Endothelial cell of umbilical vein (primary cell): ENCODE results near the gene FMNL2. TPM values are rescaled to one million over a fixed set of nuclear protein-coding genes. Genes with fewer than 3 reads are reported as not detected.

Source experiments
- BruUV-seq: library from RNA; stranded (reverse); fragments of 400-500 nt; replicated peaks from 2 replicates; lab custom pipeline; 2021; lab: Mats Ljungman, UMichigan
- CTCF ChIA-PET: fragments of 300-600, 350-600 bp; sonication (Branson Sonifier 250); formaldehyde crosslinking; loops from one replicate; lab custom pipeline; 2021; ENCODE audit warnings: antibody characterized with exemption, inconsistent platforms; lab: Charles Lee
- POLR2A ChIA-PET: fragments of 300-600, 350-600 bp; sonication (Branson Sonifier 250); formaldehyde crosslinking; loops from one replicate; lab custom pipeline; 2021; ENCODE audit warnings: antibody characterized with exemption, inconsistent platforms; lab: Charles Lee
- DNase-seq: peaks from one replicate; pipeline ENCODE4 v3.0.0-alpha.2; 2011; ENCODE audit warnings: low read depth, low spot score
- FAIRE-seq: peaks from 2 replicates; lab custom pipeline; 2011; peaks lifted over from hg19 to GRCh38; lab: Jason Lieb, UNC
- H2AFZ ChIP-seq: 2 replicates; pipeline ENCODE4 v1.6.0; 2012; ENCODE audit warnings: low read depth, low read length, control low read depth, inconsistent platforms
- H3K27ac ChIP-seq: 2 replicates; pipeline ENCODE4 v1.5.1; 2011; ENCODE audit warnings: low read depth, mild to moderate bottlenecking, control low read depth, low read length, moderate library complexity; ENCODE audit not compliant: insufficient read depth
- H3K27me3 ChIP-seq, 2 experiments: 2 replicates each; pipeline versions ENCODE4 v1.6.0 to v1.6.1; 2011; ENCODE audit warnings: low read length in 2 of 2, mixed read lengths in 1 of 2; ENCODE audit not compliant: control insufficient read depth in 2 of 2, insufficient read depth in 2 of 2
- H3K36me3 ChIP-seq, 2 experiments: 2 replicates in 1 of 2; 3 replicates in 1 of 2; pipeline ENCODE4 v1.5.1; 2011; ENCODE audit warnings: low read length in 2 of 2, mild to moderate bottlenecking in 1 of 2, moderate library complexity in 1 of 2; ENCODE audit not compliant: control insufficient read depth in 2 of 2, insufficient read depth in 2 of 2; ENCODE audit errors: extremely low read depth in 1 of 2
- H3K4me1 ChIP-seq: 3 replicates; pipeline ENCODE4 v1.5.1; 2011; ENCODE audit warnings: mild to moderate bottlenecking, low read length; ENCODE audit not compliant: control insufficient read depth, insufficient read depth; ENCODE audit errors: extremely low read depth
- H3K4me2 ChIP-seq: 2 replicates; pipeline ENCODE4 v1.6.1; 2011; ENCODE audit warnings: low read length, control low read depth, mixed read lengths; ENCODE audit not compliant: insufficient read depth
- H3K4me3 ChIP-seq, 3 experiments: fragments of 200-600 bp in 1 of 3; sonication (generic), shearing (Covaris generic) in 1 of 3; replicated peaks in 1 of 3; 2 replicates each; pipeline ENCODE4 v1.5.1; 2011 to 2016; ENCODE audit warnings: control low read depth in 3 of 3, low read length in 3 of 3, mild to moderate bottlenecking in 2 of 3, inconsistent platforms in 1 of 3, low read depth in 1 of 3, moderate library complexity in 1 of 3; ENCODE audit not compliant: insufficient read depth in 1 of 3
- H3K79me2 ChIP-seq: 2 replicates; pipeline ENCODE4 v1.6.0; 2012; ENCODE audit warnings: low read length, inconsistent platforms; ENCODE audit not compliant: control insufficient read depth, insufficient read depth
- H3K9ac ChIP-seq: replicated peaks from 2 replicates; pipeline ENCODE3; 2011; ENCODE audit warnings: low read length, control low read depth; ENCODE audit not compliant: insufficient read depth; ENCODE audit errors: extremely low read depth
- H3K9me1 ChIP-seq: replicated peaks from 3 replicates; pipeline ENCODE4 v1.6.0; 2011; ENCODE audit warnings: mild to moderate bottlenecking, low read length; ENCODE audit not compliant: control insufficient read depth, insufficient read depth; ENCODE audit errors: extremely low read depth
- H3K9me3 ChIP-seq: replicated peaks from 2 replicates; pipeline ENCODE4 v1.5.1; 2012; ENCODE audit warnings: low read length, inconsistent platforms; ENCODE audit not compliant: control insufficient read depth, insufficient read depth
- H4K20me1 ChIP-seq: replicated peaks from 2 replicates; pipeline ENCODE3; 2011; ENCODE audit warnings: mild to moderate bottlenecking, low read length; ENCODE audit not compliant: control insufficient read depth, insufficient read depth; ENCODE audit errors: extremely low read depth
- EZH2 ChIP-seq: IDR thresholded peaks from 2 replicates; pipeline ENCODE4 v1.6.1; 2012; ENCODE audit warnings: borderline replicate concordance, low read depth, mild to moderate bottlenecking, moderate library complexity, low read length, inconsistent platforms; ENCODE audit not compliant: severe bottlenecking
- FOS ChIP-seq: IDR thresholded peaks from 2 replicates; pipeline ENCODE4 v1.6.1; 2011; ENCODE audit warnings: mild to moderate bottlenecking, low read length, moderate library complexity, borderline replicate concordance; ENCODE audit not compliant: insufficient read depth
- GATA2 ChIP-seq: IDR thresholded peaks from 2 replicates; pipeline ENCODE4 v1.7.0; 2011; ENCODE audit warnings: low read depth, mild to moderate bottlenecking, moderate library complexity, mixed read lengths, low read length; ENCODE audit not compliant: insufficient read length, insufficient read depth
- JUN ChIP-seq: IDR thresholded peaks from 2 replicates; pipeline ENCODE4 v1.6.1; 2011; ENCODE audit warnings: borderline replicate concordance, low read depth; ENCODE audit not compliant: insufficient read length, insufficient read depth
- MAX ChIP-seq: IDR thresholded peaks from 2 replicates; pipeline ENCODE4 v1.6.1; 2011; ENCODE audit not compliant: insufficient read depth, insufficient read length
- MYC ChIP-seq: IDR thresholded peaks from one replicate; pipeline ENCODE4 v1.6.1; 2011; ENCODE audit warnings: mild to moderate bottlenecking, low read depth, low read length
- POLR2A ChIP-seq: IDR thresholded peaks from 2 replicates; pipeline ENCODE4 v1.6.1; 2012; ENCODE audit warnings: low read depth, mild to moderate bottlenecking, control low read depth, low read length
- dilution Hi-C: fragments of 300-500 bp; cut with MboI; formaldehyde crosslinking; loops from one replicate; pipeline ENCODE4 v1.15.0; 2019; ENCODE audit warnings: low sequenced_read_pairs; ENCODE audit not compliant: extremely low pct_ligation_motif_present
- intact Hi-C: fragments of 100-400 bp; cut with micrococcal nuclease; formaldehyde crosslinking; loops from one replicate; pipeline ENCODE4 v1.10.0; 2022
- polyA plus RNA-seq, 4 experiments: library from polyadenylated mRNA; depleted of rRNA in 3 of 4; stranded (reverse) in 3 of 4; unstranded in 1 of 4; fragments of >200 nt; gene quantifications; 2 replicates each; pipeline versions ENCODE4 v1.2.1 to v1.2.3, GENCODE V29; 2011 to 2012; ENCODE audit warnings: missing spikeins in 1 of 4
- total RNA-seq: library from RNA; stranded (reverse); gene quantifications from 2 replicates; pipeline ENCODE4 v1.2.3, GENCODE V29; 2021
- TF ChIP-seq, protein P1 (sequence below), 2 donors: IDR thresholded peaks; 1 replicate in 1 of 2; 2 replicates in 1 of 2; pipeline ENCODE4 v1.5.1; 2011; ENCODE audit warnings: low read length in 2 of 2, mild to moderate bottlenecking in 2 of 2, moderate library complexity in 2 of 2, control low read depth in 1 of 2, inconsistent platforms in 1 of 2, low read depth in 1 of 2; ENCODE audit not compliant: insufficient read depth in 1 of 2; ENCODE audit errors: extremely low read depth in 1 of 2

The FMNL2 gene
- total and polyA plus RNA-seq, 2 donors (not counting 3 experiments of a cell fraction or from before 2014, with no cell fraction given), result 8.3 to 28.0 TPM

GRCh38 chr2:152518034-152518433, 183.1 kb downstream of the FMNL2 start:
- H3K9me1 ChIP-seq, result no peaks in the 10 kb centered on the region
- no peak overlapping the region for H3K4me3 ChIP-seq
- H3K79me2 ChIP-seq, result peaks cover 5% of the 10 kb centered on the region
- no peak overlapping the region for H2AFZ ChIP-seq
- no TSS peak for BruUV-seq
- no peak for TF ChIP-seq POLR2A
- TF ChIP-seq GATA2, result no peak
- no peak for TF ChIP-seq FOS
- TF ChIP-seq MAX, result no peak
- no peak for TF ChIP-seq JUN
- TF ChIP-seq EZH2, result no peak
- no peak for TF ChIP-seq MYC
- TF ChIP-seq, protein P1, sequence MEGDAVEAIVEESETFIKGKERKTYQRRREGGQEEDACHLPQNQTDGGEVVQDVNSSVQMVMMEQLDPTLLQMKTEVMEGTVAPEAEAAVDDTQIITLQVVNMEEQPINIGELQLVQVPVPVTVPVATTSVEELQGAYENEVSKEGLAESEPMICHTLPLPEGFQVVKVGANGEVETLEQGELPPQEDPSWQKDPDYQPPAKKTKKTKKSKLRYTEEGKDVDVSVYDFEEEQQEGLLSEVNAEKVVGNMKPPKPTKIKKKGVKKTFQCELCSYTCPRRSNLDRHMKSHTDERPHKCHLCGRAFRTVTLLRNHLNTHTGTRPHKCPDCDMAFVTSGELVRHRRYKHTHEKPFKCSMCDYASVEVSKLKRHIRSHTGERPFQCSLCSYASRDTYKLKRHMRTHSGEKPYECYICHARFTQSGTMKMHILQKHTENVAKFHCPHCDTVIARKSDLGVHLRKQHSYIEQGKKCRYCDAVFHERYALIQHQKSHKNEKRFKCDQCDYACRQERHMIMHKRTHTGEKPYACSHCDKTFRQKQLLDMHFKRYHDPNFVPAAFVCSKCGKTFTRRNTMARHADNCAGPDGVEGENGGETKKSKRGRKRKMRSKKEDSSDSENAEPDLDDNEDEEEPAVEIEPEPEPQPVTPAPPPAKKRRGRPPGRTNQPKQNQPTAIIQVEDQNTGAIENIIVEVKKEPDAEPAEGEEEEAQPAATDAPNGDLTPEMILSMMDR (IDR thresholded peaks at IDR 0.05; ENCODE audit: extremely low read depth in 1 of 2, insufficient read depth in 1 of 2, low read depth in 1 of 2, low read length in 2 of 2), result no peak
- no peak overlapping the region for H3K4me2 ChIP-seq
- H3K4me1 ChIP-seq, result peaks cover 16% of the 10 kb centered on the region
- ChIA-PET CTCF (interaction anchor here (0.6 kb wide), 1 partner anchor 117 kb away, joined by 3 read pairs; no protein-coding TSS in a partner anchor), POLR2A (interaction anchor here (0.6 kb wide), 1 partner anchor 336 kb away, joined by 3 read pairs; no protein-coding TSS in a partner anchor)
- peaks cover 2% of the 10 kb centered on the region for H4K20me1 ChIP-seq
- no peak overlapping the region for H3K27ac ChIP-seq
- no peaks in the 10 kb centered on the region for H3K36me3 ChIP-seq
- no peaks in the 10 kb centered on the region for H3K27me3 ChIP-seq
- H3K9ac ChIP-seq, result no peak overlapping the region
- dilution Hi-C loops, result no loop called here
- no peak for FAIRE-seq
- DNase-seq, result no peak
- H3K9me3 ChIP-seq, result no peaks in the 10 kb centered on the region
- intact Hi-C loops, result no loop called here
